Kidney (tissue), 14 donors: ENCODE data around the gene RRP1B. TPM values are rescaled to one million over a fixed set of nuclear protein-coding genes. Genes with fewer than 3 reads are reported as not detected.

ENCODE experiments used
- DNase-seq, 5 donors: peaks; one replicate each; pipeline ENCODE4 v3.0.0-alpha.2; 2013 to 2020
- FAIRE-seq: peaks from 2 replicates; lab custom pipeline; 2012; peaks lifted over from hg19 to GRCh38; lab: Jason Lieb, UNC
- H3K27ac ChIP-seq, 2 donors: one replicate each; pipeline ENCODE4 v1.7.0; 2013; ENCODE audit warnings: low read depth in 2 of 2, low read length in 2 of 2, inconsistent platforms in 1 of 2
- H3K27me3 ChIP-seq: one replicate; pipeline ENCODE4 v1.7.1; 2013; ENCODE audit warnings: low read length, inconsistent platforms; ENCODE audit not compliant: control insufficient read depth, insufficient read depth
- H3K36me3 ChIP-seq, 3 donors: one replicate each; pipeline versions ENCODE4 v1.7.0 to v1.7.1; 2013; ENCODE audit warnings: low read length in 3 of 3, control low read depth in 1 of 3, inconsistent platforms in 1 of 3; ENCODE audit not compliant: insufficient read depth in 3 of 3, control insufficient read depth in 2 of 3
- H3K4me1 ChIP-seq, 3 donors: one replicate each; pipeline versions ENCODE4 v1.7.0 to v1.7.1; 2013; ENCODE audit warnings: low read length in 3 of 3, inconsistent platforms in 1 of 3, low read depth in 1 of 3; ENCODE audit not compliant: control insufficient read depth in 2 of 3, insufficient read depth in 2 of 3
- H3K4me3 ChIP-seq, 3 donors: one replicate each; pipeline versions ENCODE4 v1.7.0 to v1.8.1; 2013; ENCODE audit warnings: low read length in 3 of 3, control low read depth in 1 of 3, inconsistent platforms in 1 of 3
- H3K9ac ChIP-seq, 3 donors: one replicate each; pipeline versions ENCODE4 v1.7.0 to v1.7.1; 2013; ENCODE audit warnings: low read length in 3 of 3, control low read depth in 1 of 3, inconsistent platforms in 1 of 3
- H3K9me3 ChIP-seq, 3 donors: one replicate each; pipeline versions ENCODE4 v1.7.0 to v1.7.1; 2013; ENCODE audit warnings: low read length in 3 of 3, control low read depth in 1 of 3, inconsistent platforms in 1 of 3; ENCODE audit not compliant: control insufficient read depth in 2 of 3, insufficient read depth in 1 of 3
- intact Hi-C: fragments of 100-400 bp; cut with DNase I; formaldehyde crosslinking; loops from one replicate; pipeline ENCODE4 v1.11.1; 2022
- polyA plus RNA-seq: library from polyadenylated mRNA; stranded (reverse); fragments of 350-450 nt; fragmentation: Illumina TruSeq; extraction: RNeasy Lipid Tissue Mini Kit (QIAGEN cat#74804); gene quantifications from one replicate; pipeline ENCODE4 v1.2.3, GENCODE V29; 2014; ENCODE audit warnings: low read depth, low replicate concordance; ENCODE audit not compliant: insufficient read depth
- total RNA-seq: library from RNA; stranded (reverse); fragmentation: NEBNext Ultra II Directional; extraction: Animal tissue kit (Norgen Biotek cat#: 25700); gene quantifications from one replicate; pipeline ENCODE4 v1.2.1, GENCODE V29; 2021
- TF ChIP-seq, protein P1 (sequence below): IDR thresholded peaks from 3 replicates; pipeline ENCODE4 v1.5.1; 2012; ENCODE audit warnings: mild to moderate bottlenecking, moderate library complexity, borderline replicate concordance; ENCODE audit not compliant: insufficient read depth; ENCODE audit errors: extremely low read depth
- donor health status: control.
- donor health status: control.
- donor health status: control.
- donor health status: control.
- donor health status: control.
- donor health status: DM: yes; HTN: yes; CAD: no.
- donor health status: Normal renal cell carcinoma (clear cell type).

The RRP1B gene
- total and polyA plus RNA-seq, 2 donors from 2014 or later = 5.0 to 17.8 TPM

DNA sequence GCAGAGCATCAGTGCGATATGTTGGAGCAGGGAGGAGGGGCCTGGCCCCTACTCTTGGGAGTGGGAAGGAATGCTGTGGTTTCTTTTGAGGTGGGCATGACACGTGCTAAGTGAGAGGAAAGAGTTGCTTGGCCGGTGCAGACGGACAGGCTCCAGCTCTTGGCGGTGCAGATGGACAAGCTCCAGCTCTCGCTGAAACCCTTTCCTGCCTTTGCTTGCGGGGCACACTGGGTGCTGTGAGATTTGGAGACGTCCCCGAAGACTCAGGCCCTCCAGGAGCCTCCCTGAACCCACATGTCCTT lies 75.5 kb downstream of the RRP1B start:
- intact Hi-C loops = no loop called here
- Histone ChIP-seq H3K9ac (no peak overlapping the region), H3K9me3 (no peaks in the 10 kb centered on the region), H3K4me1 (peaks cover 2 to 45% (median 32%) of the 10 kb centered on the region in 3 donors), H3K27ac (peak overlapping the region in 1 of 2 donors; percentile 3), H3K4me3 (no peak overlapping the region), H3K36me3 (no peaks in the 10 kb centered on the region), H3K27me3 (no peaks in the 10 kb centered on the region)
- TF ChIP-seq, protein P1, sequence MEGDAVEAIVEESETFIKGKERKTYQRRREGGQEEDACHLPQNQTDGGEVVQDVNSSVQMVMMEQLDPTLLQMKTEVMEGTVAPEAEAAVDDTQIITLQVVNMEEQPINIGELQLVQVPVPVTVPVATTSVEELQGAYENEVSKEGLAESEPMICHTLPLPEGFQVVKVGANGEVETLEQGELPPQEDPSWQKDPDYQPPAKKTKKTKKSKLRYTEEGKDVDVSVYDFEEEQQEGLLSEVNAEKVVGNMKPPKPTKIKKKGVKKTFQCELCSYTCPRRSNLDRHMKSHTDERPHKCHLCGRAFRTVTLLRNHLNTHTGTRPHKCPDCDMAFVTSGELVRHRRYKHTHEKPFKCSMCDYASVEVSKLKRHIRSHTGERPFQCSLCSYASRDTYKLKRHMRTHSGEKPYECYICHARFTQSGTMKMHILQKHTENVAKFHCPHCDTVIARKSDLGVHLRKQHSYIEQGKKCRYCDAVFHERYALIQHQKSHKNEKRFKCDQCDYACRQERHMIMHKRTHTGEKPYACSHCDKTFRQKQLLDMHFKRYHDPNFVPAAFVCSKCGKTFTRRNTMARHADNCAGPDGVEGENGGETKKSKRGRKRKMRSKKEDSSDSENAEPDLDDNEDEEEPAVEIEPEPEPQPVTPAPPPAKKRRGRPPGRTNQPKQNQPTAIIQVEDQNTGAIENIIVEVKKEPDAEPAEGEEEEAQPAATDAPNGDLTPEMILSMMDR = no peak
- DNase-seq (no peak), FAIRE-seq (no peak)

DNA sequence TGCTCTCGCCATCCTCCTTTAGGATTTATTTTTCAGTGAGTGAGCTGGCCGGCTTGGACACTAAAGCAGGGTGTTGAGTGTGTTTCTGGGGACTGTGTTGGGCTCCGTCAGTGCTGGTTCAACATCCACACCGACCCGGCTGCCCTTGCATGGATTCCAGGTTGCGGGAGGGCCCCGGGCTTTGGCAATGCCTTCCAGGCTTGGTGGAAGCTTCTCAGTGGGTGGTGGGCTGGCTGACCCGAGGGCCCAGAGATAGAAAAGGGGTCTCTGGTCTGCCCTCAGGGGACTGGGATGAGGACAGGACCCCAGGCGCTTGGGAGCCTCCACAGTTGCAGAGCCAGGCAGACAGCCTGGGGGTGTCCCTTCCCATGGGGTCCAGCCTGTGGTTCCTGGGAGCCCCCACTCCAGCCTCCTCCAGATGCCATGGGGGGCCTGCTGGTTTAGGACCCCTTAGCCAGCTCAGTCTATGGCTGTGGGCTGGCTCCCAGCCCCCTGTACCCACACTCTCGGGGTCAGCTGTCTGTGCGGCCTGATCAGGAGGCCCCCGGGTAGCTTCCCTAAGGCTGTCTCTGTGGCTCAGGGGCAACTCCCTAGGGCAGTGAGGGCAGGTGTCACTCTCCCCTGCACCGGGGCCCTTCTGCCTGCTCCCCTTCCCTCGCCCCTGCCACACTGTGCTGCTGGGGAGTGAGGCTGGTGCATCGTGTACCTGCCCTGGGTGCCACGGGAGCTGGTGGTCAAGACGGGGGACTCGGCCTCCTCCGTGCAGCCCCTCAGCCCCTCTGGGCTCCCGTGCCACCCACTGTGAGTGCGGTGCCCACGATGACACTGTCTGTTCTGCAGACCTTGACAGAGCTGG lies 76.1 kb downstream of the RRP1B start:
- Histone ChIP-seq H3K27ac (no peak overlapping the region), H3K27me3 (no peaks in the 10 kb centered on the region), H3K9me3 (no peaks in the 10 kb centered on the region), H3K9ac (no peak overlapping the region), H3K36me3 (no peaks in the 10 kb centered on the region), H3K4me3 (no peak overlapping the region), H3K4me1 (peaks cover 2 to 46% (median 32%) of the 10 kb centered on the region in 3 donors)
- FAIRE-seq = no peak
- intact Hi-C loops = no loop called here
- TF ChIP-seq, protein P1 = no peak
- no peak for DNase-seq

DNA sequence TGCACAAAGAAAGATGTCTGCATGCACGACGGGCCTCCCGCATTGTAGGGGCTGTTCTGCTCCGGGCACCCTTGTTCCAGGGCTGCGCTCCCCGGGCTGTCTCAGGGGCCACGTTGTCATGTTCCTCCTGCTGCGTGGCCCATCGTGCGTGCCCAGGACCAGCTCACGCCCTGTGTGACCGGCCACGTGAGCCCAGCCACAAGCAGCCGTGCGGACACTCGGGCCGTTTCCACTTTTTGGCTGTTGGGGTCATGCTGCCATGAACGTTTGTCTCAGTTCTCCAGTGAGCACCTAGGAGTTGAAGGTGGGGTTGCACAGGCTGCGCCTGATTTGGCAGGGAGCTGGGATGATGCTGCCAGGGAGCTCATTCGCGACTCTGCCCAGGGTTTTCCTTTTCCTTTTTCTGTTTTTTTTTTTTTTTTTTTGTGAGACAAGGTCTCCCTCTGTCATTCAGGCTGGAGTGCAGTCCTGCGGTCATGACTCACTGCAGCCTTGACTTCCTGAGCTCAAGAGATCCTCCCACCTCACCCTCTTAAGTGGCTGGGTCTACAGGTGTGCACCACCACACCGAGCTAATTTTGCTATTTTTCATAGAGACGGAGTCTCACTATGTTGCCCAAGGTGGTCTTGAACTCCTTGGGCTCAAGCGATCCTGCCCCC lies 77.0 kb downstream of the RRP1B start:
- Histone ChIP-seq H3K9ac (no peak overlapping the region), H3K9me3 (no peaks in the 10 kb centered on the region), H3K36me3 (no peaks in the 10 kb centered on the region), H3K27me3 (no peaks in the 10 kb centered on the region), H3K4me3 (no peak overlapping the region), H3K4me1 (peaks cover 2 to 45% (median 27%) of the 10 kb centered on the region in 3 donors), H3K27ac (peak overlapping the region in 1 of 2 donors; percentile 12)
- DNase-seq (no peak), FAIRE-seq (no peak)
- intact Hi-C loops = no loop called here
- TF ChIP-seq, protein P1 = no peak
